ENCODE measurements around the gene KRT79.

KRT79 gene

GRCh38 chr12:52878507-52879393 lies 44.6 kb upstream of the KRT79 start:
- ATAC-seq: no peak
- no peak for TF ChIP-seq BACH2 (CRISPR knock-in tag; IDR thresholded peaks at IDR 0.05; ENCODE audit: borderline replicate concordance)

GRCh38 chr12:52877242-52877641 lies 43.1 kb upstream of the KRT79 start:
- ATAC-seq: no peak

GRCh38 chr12:52876372-52876771 lies 42.3 kb upstream of the KRT79 start:
- no peak for ATAC-seq
- TF ChIP-seq ARNTL (CRISPR knock-in tag; IDR thresholded peaks at IDR 0.05; ENCODE audit: borderline replicate concordance, low read depth) (no peak), ZNF8 (CRISPR knock-in tag; IDR thresholded peaks at IDR 0.05) (no peak), PPARA (CRISPR knock-in tag; IDR thresholded peaks at IDR 0.05; ENCODE audit: borderline replicate concordance) (no peak), ESRRG (CRISPR knock-in tag; IDR thresholded peaks at IDR 0.05) (no peak), CSRNP3 (CRISPR knock-in tag; IDR thresholded peaks at IDR 0.05) (no peak), ZFP3 (CRISPR knock-in tag; IDR thresholded peaks at IDR 0.05) (no peak), ZFP30 (CRISPR knock-in tag; IDR thresholded peaks at IDR 0.05) (no peak), CREB5 (CRISPR knock-in tag; IDR thresholded peaks at IDR 0.05; ENCODE audit: low read depth) (no peak), TSHZ2 (CRISPR knock-in tag; IDR thresholded peaks at IDR 0.05) (no peak), TCF4 (CRISPR knock-in tag; IDR thresholded peaks at IDR 0.05; ENCODE audit: borderline replicate concordance) (no peak), ZNF565 (CRISPR knock-in tag; conservative IDR thresholded peaks at IDR 0.05; ENCODE audit: low read depth) (no peak), ZNF70 (CRISPR knock-in tag; IDR thresholded peaks at IDR 0.05) (no peak), ISL1 (CRISPR knock-in tag; IDR thresholded peaks at IDR 0.05) (no peak), OSR1 (CRISPR knock-in tag; IDR thresholded peaks at IDR 0.05) (no peak), SNAI2 (CRISPR knock-in tag; IDR thresholded peaks at IDR 0.05) (no peak)

More at GRCh38 chr12:52877242-52877641, 43.1 kb upstream of the KRT79 start:
- TF ChIP-seq PPARA (CRISPR knock-in tag; IDR thresholded peaks at IDR 0.05; ENCODE audit: borderline replicate concordance): no peak
- no peak for TF ChIP-seq TOX (CRISPR knock-in tag; IDR thresholded peaks at IDR 0.05; ENCODE audit: borderline replicate concordance)
- TF ChIP-seq SNAI2 (CRISPR knock-in tag; IDR thresholded peaks at IDR 0.05): no peak
- TF ChIP-seq PATZ1 (CRISPR knock-in tag; IDR thresholded peaks at IDR 0.05; ENCODE audit: borderline replicate concordance): no peak
- TF ChIP-seq CSDC2 (CRISPR knock-in tag; IDR thresholded peaks at IDR 0.05): no peak

GRCh38 chr12:52874573-52875435 lies 40.7 kb upstream of the KRT79 start:
- ATAC-seq: no peak
- no peak for TF ChIP-seq ZFP3 (CRISPR knock-in tag; IDR thresholded peaks at IDR 0.05)
- no peak for TF ChIP-seq TOX (CRISPR knock-in tag; IDR thresholded peaks at IDR 0.05; ENCODE audit: borderline replicate concordance)
- no peak for TF ChIP-seq POU6F1 (CRISPR knock-in tag; IDR thresholded peaks at IDR 0.05; ENCODE audit: borderline replicate concordance, low read depth)
- no peak for TF ChIP-seq CSDC2 (CRISPR knock-in tag; IDR thresholded peaks at IDR 0.05)
- no peak for TF ChIP-seq ARNTL (CRISPR knock-in tag; IDR thresholded peaks at IDR 0.05; ENCODE audit: borderline replicate concordance, low read depth)
- TF ChIP-seq PPARA (CRISPR knock-in tag; IDR thresholded peaks at IDR 0.05; ENCODE audit: borderline replicate concordance): no peak

Measured in SK-N-SH treated with all-trans-retinoic acid at 6 μM for 48 hours (cell line).